SK-N-SH (cell line): ENCODE results near the gene CNTD1. TPM values are rescaled to one million over a fixed set of nuclear protein-coding genes. Genes with fewer than 3 reads are reported as not detected.

Source experiments
- CTCF ChIA-PET: fragments of 300-600, 350-600 bp; formaldehyde crosslinking; extraction: SDS; loops from one replicate; lab custom pipeline; 2021; lab: Yijun Ruan, JAX
- POLR2A ChIA-PET: fragments of 350-600 bp; sonication (Branson Sonifier 250); formaldehyde crosslinking; extraction: SDS; loops from one replicate; lab custom pipeline; 2020; ENCODE audit warnings: antibody characterized with exemption, inconsistent platforms; lab: Yijun Ruan, JAX
- DNase-seq: peaks from one replicate; pipeline ENCODE4 v3.0.0; 2012
- H2AFZ ChIP-seq: fragments of 200-600 bp; sonication (generic); 2 replicates; pipeline ENCODE4 v1.8.1; 2016; ENCODE audit warnings: antibody characterized with exemption, mild to moderate bottlenecking, low read depth
- H3F3A ChIP-seq: fragments of 200-600 bp; sonication (generic); replicated peaks from 2 replicates; pipeline ENCODE3; 2016; ENCODE audit warnings: antibody characterized with exemption, mild to moderate bottlenecking; ENCODE audit not compliant: insufficient read depth
- H3K27ac ChIP-seq, 2 experiments: fragments of 200-500 bp in 1 of 2; fragments of 200-600 bp in 1 of 2; sonication (Bioruptor generic) in 1 of 2; sonication (generic), shearing (Covaris generic) in 1 of 2; 2 replicates each; pipeline versions ENCODE4 v1.5.1 to v1.6.1; 2014 to 2016; ENCODE audit warnings: low read depth in 2 of 2, inconsistent platforms in 1 of 2, low read length in 1 of 2, mild to moderate bottlenecking in 1 of 2, mixed read lengths in 1 of 2
- H3K27me3 ChIP-seq: fragments of 200-600 bp; sonication (generic), shearing (Covaris generic); 2 replicates; pipeline ENCODE4 v1.6.1; 2016; ENCODE audit warnings: mixed run types; ENCODE audit not compliant: insufficient read depth
- H3K36me3 ChIP-seq, 2 experiments: fragments of 200-500 bp in 1 of 2; fragments of 200-600 bp in 1 of 2; sonication (Bioruptor generic) in 1 of 2; sonication (generic) in 1 of 2; replicated peaks in 1 of 2; 2 replicates each; pipeline versions ENCODE3 to v1.5.1; 2014 to 2016; ENCODE audit warnings: low read length in 1 of 2, mild to moderate bottlenecking in 1 of 2; ENCODE audit not compliant: insufficient read depth in 2 of 2, control insufficient read depth in 1 of 2
- H3K4me1 ChIP-seq, 2 experiments: fragments of 200-500 bp in 1 of 2; fragments of 200-600 bp in 1 of 2; sonication (Bioruptor generic) in 1 of 2; sonication (generic), shearing (Covaris generic) in 1 of 2; 2 replicates each; pipeline versions ENCODE4 v1.5.1 to v1.6.1; 2014 to 2016; ENCODE audit warnings: low read depth in 1 of 2, low read length in 1 of 2, mixed run types in 1 of 2; ENCODE audit not compliant: insufficient read depth in 2 of 2, control insufficient read depth in 1 of 2
- H3K4me2 ChIP-seq: fragments of 200-600 bp; sonication (generic), shearing (Covaris generic); 2 replicates; pipeline ENCODE4 v1.6.1; 2017; ENCODE audit warnings: mixed run types
- H3K4me3 ChIP-seq, 2 experiments: fragments of 200-500 bp in 1 of 2; fragments of 200-600 bp in 1 of 2; sonication (Bioruptor generic) in 1 of 2; sonication (generic), shearing (Covaris generic) in 1 of 2; 2 replicates each; pipeline versions ENCODE4 v1.5.1 to v1.8.1; 2014 to 2016; ENCODE audit warnings: low read depth in 2 of 2, inconsistent platforms in 1 of 2, low read length in 1 of 2, mild to moderate bottlenecking in 1 of 2, mixed read lengths in 1 of 2, moderate library complexity in 1 of 2
- H3K79me2 ChIP-seq: fragments of 200-600 bp; sonication (generic); 2 replicates; pipeline ENCODE4 v1.8.1; 2017; ENCODE audit warnings: mild to moderate bottlenecking; ENCODE audit not compliant: insufficient read depth
- H3K9ac ChIP-seq: fragments of 200-600 bp; sonication (generic); 2 replicates; pipeline ENCODE4 v1.6.1; 2017; ENCODE audit warnings: mixed run types
- H3K9me2 ChIP-seq: fragments of 200-600 bp; sonication (generic); 2 replicates; pipeline ENCODE4 v1.6.1; 2017; ENCODE audit warnings: mixed run types
- H3K9me3 ChIP-seq: fragments of 200-600 bp; sonication (generic); 2 replicates; pipeline ENCODE4 v1.6.1; 2017; ENCODE audit warnings: mixed run types, mild to moderate bottlenecking, moderate library complexity
- H4K20me1 ChIP-seq: fragments of 200-600 bp; sonication (generic); 2 replicates; pipeline ENCODE4 v1.6.1; 2017; ENCODE audit warnings: mild to moderate bottlenecking, mixed run types; ENCODE audit not compliant: insufficient read depth
- CHD2 ChIP-seq: fragments of 150-350 bp; IDR thresholded peaks from 2 replicates; pipeline ENCODE4 v1.6.1; 2018; ENCODE audit warnings: low read length; ENCODE audit not compliant: partially characterized antibody
- ELF1 ChIP-seq: IDR thresholded peaks from 2 replicates; pipeline ENCODE4 v1.4.0; 2012
- EP300 ChIP-seq, 2 experiments: IDR thresholded peaks; 2 replicates each; pipeline versions ENCODE4 v1.4.0 to v1.6.1; 2012; ENCODE audit warnings: borderline replicate concordance in 1 of 2, low read depth in 1 of 2, low read length in 1 of 2
- EZH2phosphoT487 ChIP-seq: fragments of 200-600 bp; sonication (generic); IDR thresholded peaks from 2 replicates; pipeline ENCODE4 v1.6.1; 2017; ENCODE audit warnings: low read depth, mixed run types, mild to moderate bottlenecking, antibody characterized with exemption, moderate library complexity, borderline replicate concordance
- FOXJ3 ChIP-seq: sonication (generic); formaldehyde crosslinking; IDR thresholded peaks from 2 replicates; pipeline ENCODE4 v1.5.1; 2020; ENCODE audit warnings: mild to moderate bottlenecking, missing genetic modification reagents
- MXI1 ChIP-seq: IDR thresholded peaks from 2 replicates; pipeline ENCODE4 v1.6.1; 2012; ENCODE audit warnings: mild to moderate bottlenecking, low read depth, low read length, improper control_type of control experiment
- NRF1 ChIP-seq: IDR thresholded peaks from 2 replicates; pipeline ENCODE4 v1.6.1; 2012; ENCODE audit warnings: low read depth, mild to moderate bottlenecking, low read length
- RCOR1 ChIP-seq: fragments of 150-350 bp; IDR thresholded peaks from 2 replicates; pipeline ENCODE4 v1.6.1; 2017; ENCODE audit warnings: antibody characterized with exemption, low read length
- RXRA ChIP-seq: IDR thresholded peaks from 2 replicates; pipeline ENCODE4 v1.4.0; 2012; ENCODE audit warnings: low read depth, mild to moderate bottlenecking, borderline replicate concordance
- SIN3A ChIP-seq: IDR thresholded peaks from 2 replicates; pipeline ENCODE4 v1.6.1; 2012; ENCODE audit warnings: low read depth, mild to moderate bottlenecking, low read length, moderate library complexity, borderline replicate concordance
- TAF1 ChIP-seq: IDR thresholded peaks from 2 replicates; pipeline ENCODE4 v1.6.1; 2012; ENCODE audit warnings: low read depth, mild to moderate bottlenecking, low read length, moderate library complexity, borderline replicate concordance
- YY1 ChIP-seq: IDR thresholded peaks from 2 replicates; pipeline ENCODE4 v1.4.0; 2012; ENCODE audit warnings: low read depth, mild to moderate bottlenecking
- WGBS: methylation state at CpG from one replicate; pipeline ENCODE4 v1.1.6; 2017; ENCODE audit warnings: low lambda C conversion rate; 5-methylcytosine and 5-hydroxymethylcytosine counted together
- polyA plus RNA-seq, 3 experiments: library from polyadenylated mRNA; depleted of rRNA; stranded (reverse); fragments of >200 nt; gene quantifications; 2 replicates each; pipeline ENCODE4 v1.2.3, GENCODE V29; 2012
- TF ChIP-seq, protein P1 (sequence below): fragments of 200-600 bp; sonication (generic); IDR thresholded peaks from 2 replicates; pipeline ENCODE4 v1.6.1; 2017; ENCODE audit warnings: antibody characterized with exemption, mild to moderate bottlenecking, moderate library complexity
- TF ChIP-seq, protein P2 (sequence below): IDR thresholded peaks from 2 replicates; pipeline ENCODE4; 2012
- TF ChIP-seq, protein P3 (sequence below): IDR thresholded peaks from 2 replicates; pipeline ENCODE4 v1.4.0; 2012; ENCODE audit warnings: low read depth, borderline replicate concordance
- TF ChIP-seq, protein P4 (sequence below): fragments of 150-350 bp; IDR thresholded peaks from 2 replicates; pipeline ENCODE4 v1.6.1; 2016; ENCODE audit warnings: mild to moderate bottlenecking, low read depth, low read length

The CNTD1 gene
- polyA plus RNA-seq, 1 of the 3 experiments (the other 2 are of a cell fraction): not detected

DNA sequence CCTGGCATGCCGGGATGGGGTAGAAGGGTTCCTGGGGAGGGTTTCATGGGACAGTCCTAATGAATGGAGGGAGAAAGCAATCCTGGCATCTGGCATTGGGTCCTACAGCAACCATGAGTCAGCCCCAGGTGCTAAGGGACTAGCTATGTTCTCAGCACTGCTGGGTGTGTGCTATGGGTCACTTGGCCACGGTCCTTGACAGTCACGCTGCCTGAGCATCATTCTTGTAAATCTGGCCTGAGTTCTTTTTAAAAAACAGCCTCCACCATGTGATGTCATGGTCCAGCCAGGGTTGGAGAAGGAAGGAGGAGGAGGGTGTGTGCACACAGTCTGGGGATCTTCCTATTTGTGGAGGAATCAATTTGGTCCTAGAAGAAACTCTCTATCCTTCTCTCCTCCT lies 43.9 kb upstream of the CNTD1 start (continued):
- TF ChIP-seq, protein P1, sequence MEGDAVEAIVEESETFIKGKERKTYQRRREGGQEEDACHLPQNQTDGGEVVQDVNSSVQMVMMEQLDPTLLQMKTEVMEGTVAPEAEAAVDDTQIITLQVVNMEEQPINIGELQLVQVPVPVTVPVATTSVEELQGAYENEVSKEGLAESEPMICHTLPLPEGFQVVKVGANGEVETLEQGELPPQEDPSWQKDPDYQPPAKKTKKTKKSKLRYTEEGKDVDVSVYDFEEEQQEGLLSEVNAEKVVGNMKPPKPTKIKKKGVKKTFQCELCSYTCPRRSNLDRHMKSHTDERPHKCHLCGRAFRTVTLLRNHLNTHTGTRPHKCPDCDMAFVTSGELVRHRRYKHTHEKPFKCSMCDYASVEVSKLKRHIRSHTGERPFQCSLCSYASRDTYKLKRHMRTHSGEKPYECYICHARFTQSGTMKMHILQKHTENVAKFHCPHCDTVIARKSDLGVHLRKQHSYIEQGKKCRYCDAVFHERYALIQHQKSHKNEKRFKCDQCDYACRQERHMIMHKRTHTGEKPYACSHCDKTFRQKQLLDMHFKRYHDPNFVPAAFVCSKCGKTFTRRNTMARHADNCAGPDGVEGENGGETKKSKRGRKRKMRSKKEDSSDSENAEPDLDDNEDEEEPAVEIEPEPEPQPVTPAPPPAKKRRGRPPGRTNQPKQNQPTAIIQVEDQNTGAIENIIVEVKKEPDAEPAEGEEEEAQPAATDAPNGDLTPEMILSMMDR: no peak
- TF ChIP-seq TAF1 (no peak), NRF1 (no peak)
- TF ChIP-seq, protein P2, sequence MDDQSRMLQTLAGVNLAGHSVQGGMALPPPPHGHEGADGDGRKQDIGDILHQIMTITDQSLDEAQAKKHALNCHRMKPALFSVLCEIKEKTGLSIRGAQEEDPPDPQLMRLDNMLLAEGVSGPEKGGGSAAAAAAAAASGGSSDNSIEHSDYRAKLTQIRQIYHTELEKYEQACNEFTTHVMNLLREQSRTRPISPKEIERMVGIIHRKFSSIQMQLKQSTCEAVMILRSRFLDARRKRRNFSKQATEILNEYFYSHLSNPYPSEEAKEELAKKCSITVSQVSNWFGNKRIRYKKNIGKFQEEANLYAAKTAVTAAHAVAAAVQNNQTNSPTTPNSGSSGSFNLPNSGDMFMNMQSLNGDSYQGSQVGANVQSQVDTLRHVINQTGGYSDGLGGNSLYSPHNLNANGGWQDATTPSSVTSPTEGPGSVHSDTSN: no peak

DNA sequence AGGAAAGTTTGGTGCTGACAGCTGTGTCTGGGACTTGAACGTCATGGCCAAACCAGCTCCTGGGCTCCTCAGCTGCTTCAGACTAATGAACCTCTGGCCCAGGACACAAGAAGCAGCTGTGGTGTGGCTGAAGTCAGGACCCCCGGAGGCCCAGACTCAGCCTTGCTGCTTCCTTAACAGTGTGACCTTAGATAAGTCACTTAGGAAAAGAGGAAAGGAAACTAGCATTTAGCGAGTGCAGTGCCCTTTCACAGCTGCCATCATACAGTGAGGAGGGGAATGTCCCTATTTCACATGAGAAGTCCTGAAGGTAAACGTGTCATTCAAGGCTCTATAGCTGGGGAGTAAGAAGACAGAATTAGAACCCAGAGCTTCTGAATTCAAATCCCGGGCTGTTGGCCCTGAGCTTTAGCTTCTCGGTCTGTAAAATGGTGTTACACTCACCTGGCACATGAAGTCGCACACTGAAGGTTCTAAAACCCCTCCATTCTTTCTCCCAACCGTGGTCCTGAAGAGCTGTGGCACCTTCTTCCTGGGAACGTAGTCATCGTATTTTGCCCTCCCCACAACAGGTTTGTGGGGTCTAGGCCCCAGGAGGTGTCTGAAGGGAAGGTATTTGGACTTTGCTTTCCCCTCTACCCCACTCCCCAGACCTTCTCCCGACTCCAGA lies 38.5 kb upstream of the CNTD1 start:
- Histone ChIP-seq H3K27me3 (peaks cover 12% of the 10 kb centered on the region; the same call in 1 of the 2 replicates), H3K9me3 (no peaks in the 10 kb centered on the region), H3K36me3 (no peaks in the 10 kb centered on the region), H4K20me1 (no peaks in the 10 kb centered on the region), H3F3A (peaks cover 8% of the 10 kb centered on the region), H3K9ac (no peak overlapping the region), H3K4me1 (peaks cover 5 to 16% of the 10 kb centered on the region in 2 experiments; a peak in 2 of 4 replicates), H3K79me2 (no peaks in the 10 kb centered on the region), H2AFZ (no peak overlapping the region), H3K4me2 (no peak overlapping the region), H3K9me2 (no peaks in the 10 kb centered on the region), H3K4me3 (no peak overlapping the region), H3K27ac (no peak overlapping the region)
- DNase-seq: no peak
- 90% methylated on average over 11 of the region's 11 CpGs for WGBS
- CTCF ChIA-PET: interaction anchor here (1.1 to 4.6 kb wide), 7 partner anchors 13 to 182 kb away, joined by 3 to 53 read pairs (median 15); partner anchors contain the start of genes PSMC3IP and VPS25
- TF ChIP-seq EZH2phosphoT487 (no peak), CHD2 (no peak), NRF1 (no peak), RCOR1 (no peak), ELF1 (no peak), SIN3A (no peak), MXI1 (no peak), YY1 (no peak), RXRA (no peak), EP300 (IDR thresholded peaks at IDR 0.05; ENCODE audit: borderline replicate concordance in 1 of 2, low read depth in 1 of 2, low read length in 1 of 2) (no peak), FOXJ3 (CRISPR knock-in tag) (no peak)
- TF ChIP-seq, protein P3, sequence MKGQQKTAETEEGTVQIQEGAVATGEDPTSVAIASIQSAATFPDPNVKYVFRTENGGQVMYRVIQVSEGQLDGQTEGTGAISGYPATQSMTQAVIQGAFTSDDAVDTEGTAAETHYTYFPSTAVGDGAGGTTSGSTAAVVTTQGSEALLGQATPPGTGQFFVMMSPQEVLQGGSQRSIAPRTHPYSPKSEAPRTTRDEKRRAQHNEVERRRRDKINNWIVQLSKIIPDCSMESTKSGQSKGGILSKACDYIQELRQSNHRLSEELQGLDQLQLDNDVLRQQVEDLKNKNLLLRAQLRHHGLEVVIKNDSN: no peak
- TF ChIP-seq, protein P4, sequence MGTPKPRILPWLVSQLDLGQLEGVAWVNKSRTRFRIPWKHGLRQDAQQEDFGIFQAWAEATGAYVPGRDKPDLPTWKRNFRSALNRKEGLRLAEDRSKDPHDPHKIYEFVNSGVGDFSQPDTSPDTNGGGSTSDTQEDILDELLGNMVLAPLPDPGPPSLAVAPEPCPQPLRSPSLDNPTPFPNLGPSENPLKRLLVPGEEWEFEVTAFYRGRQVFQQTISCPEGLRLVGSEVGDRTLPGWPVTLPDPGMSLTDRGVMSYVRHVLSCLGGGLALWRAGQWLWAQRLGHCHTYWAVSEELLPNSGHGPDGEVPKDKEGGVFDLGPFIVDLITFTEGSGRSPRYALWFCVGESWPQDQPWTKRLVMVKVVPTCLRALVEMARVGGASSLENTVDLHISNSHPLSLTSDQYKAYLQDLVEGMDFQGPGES: no peak
- POLR2A ChIA-PET: interaction anchor here (0.6 to 2.5 kb wide), 4 partner anchors 11 to 374 kb away, joined by 3 to 17 read pairs (median 4); partner anchors contain the start of gene VPS25
